ENCODE results near the gene DYSF. TPM values are rescaled to one million over a fixed set of nuclear protein-coding genes. Genes with fewer than 3 reads are reported as not detected.

Gene DYSF
- polyA plus RNA-seq, 1 donor (not counting 4 experiments of a cell fraction or from before 2014, with no cell fraction given) = 8.2 TPM

DNA sequence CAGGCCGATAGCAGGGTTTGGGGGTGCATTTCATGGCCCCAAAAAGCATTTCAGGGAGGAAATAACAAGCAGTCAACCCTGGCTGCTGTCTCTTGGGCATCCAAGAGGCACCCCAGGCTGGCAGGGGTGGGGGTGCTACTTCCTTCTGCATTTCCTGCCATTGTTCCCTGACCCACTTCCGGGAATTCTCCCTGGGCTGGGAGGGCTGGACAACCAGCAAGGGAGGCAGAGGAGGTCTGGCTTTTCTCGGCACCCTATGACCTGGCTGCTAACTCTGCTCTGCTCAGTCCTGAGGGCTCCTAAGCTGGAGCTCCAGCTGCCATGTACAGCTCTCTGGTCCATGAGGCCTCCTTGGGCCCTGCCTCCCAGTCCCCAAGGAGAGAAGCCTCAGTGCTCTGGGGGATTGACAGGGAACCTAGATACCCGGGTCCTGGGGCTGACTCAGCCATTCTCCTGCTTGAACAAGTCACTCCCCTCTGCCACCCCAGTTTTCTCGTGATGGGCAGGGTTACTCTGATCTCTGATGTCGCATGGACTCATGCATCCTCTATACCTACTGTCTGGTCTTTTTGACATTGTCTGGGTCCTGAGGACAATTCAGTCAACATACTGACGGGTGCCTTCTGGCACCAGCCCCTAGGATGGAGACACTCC, 47.2 kb downstream of the DYSF start:
- Histone ChIP-seq H3K4me1 (ENCODE audit: control insufficient read depth, extremely low read depth, insufficient read depth, low read length) (peaks cover 63% of the 10 kb centered on the region), H3K27me3 (ENCODE audit: control insufficient read depth, extremely low read depth, insufficient read depth, low read length) (no peaks in the 10 kb centered on the region), H3K4me3 (ENCODE audit: control insufficient read depth in 2 of 3, extremely low read depth in 1 of 3, insufficient read depth in 2 of 3, low read depth in 1 of 3, low read length in 3 of 3) (no peak overlapping the region), H3K9ac (ENCODE audit: control insufficient read depth, extremely low read depth, insufficient read depth, low read length) (no peak overlapping the region), H2AFZ (ENCODE audit: control insufficient read depth, low read length) (peak overlapping the region; percentile 1), H3K9me1 (ENCODE audit: control insufficient read depth, extremely low read depth, insufficient read depth, low read length) (no peaks in the 10 kb centered on the region), H3K9me3 (ENCODE audit: control insufficient read depth, low read depth, low read length) (peaks cover 1% of the 10 kb centered on the region), H3K27ac (ENCODE audit: control insufficient read depth, insufficient read depth, low read length) (peak overlapping the region; percentile 85), H3K36me3 (ENCODE audit: control insufficient read depth in 2 of 2, extremely low read depth in 1 of 2, insufficient read depth in 2 of 2, low read length in 2 of 2) (no peaks in the 10 kb centered on the region), H4K20me1 (ENCODE audit: control insufficient read depth, extremely low read depth, insufficient read depth, low read length) (no peaks in the 10 kb centered on the region), H3K79me2 (ENCODE audit: control insufficient read depth, insufficient read depth, low read length) (no peaks in the 10 kb centered on the region), H3K4me2 (ENCODE audit: control insufficient read depth, extremely low read depth, insufficient read depth, low read depth, low read length) (no peak overlapping the region)
- TF ChIP-seq CTCF (optimal IDR thresholded peaks at IDR 0.05 in 1 of 3, IDR thresholded peaks at IDR 0.05 in 1 of 3, conservative IDR thresholded peaks at IDR 0.05 in 1 of 3; ENCODE audit: extremely low read depth in 1 of 3, insufficient read depth in 2 of 3, low read length in 3 of 3) (no peak), EZH2 (IDR thresholded peaks at IDR 0.05; ENCODE audit: low read length) (no peak)
- dilution Hi-C loops (cut with MboI; ENCODE audit: extremely low pct_ligation_motif_present, low sequenced_read_pairs) = no loop called here
- peak; percentile 5 for FAIRE-seq
- DNase-seq (ENCODE audit: low read depth, low spot score) = no peak

GRCh38 chr2:71502941-71503738, 49.8 kb downstream of the DYSF start:
- FAIRE-seq = no peak

More at GRCh38 chr2:71502941-71503738, 49.8 kb downstream of the DYSF start:
- no peak for DNase-seq (ENCODE audit: low read depth, low spot score)
- Histone ChIP-seq H3K4me1 (ENCODE audit: control insufficient read depth, extremely low read depth, insufficient read depth, low read length) (peaks cover 49% of the 10 kb centered on the region), H3K27me3 (ENCODE audit: control insufficient read depth, extremely low read depth, insufficient read depth, low read length) (no peaks in the 10 kb centered on the region), H3K4me3 (ENCODE audit: control insufficient read depth in 2 of 3, extremely low read depth in 1 of 3, insufficient read depth in 2 of 3, low read depth in 1 of 3, low read length in 3 of 3) (no peak overlapping the region), H3K36me3 (ENCODE audit: control insufficient read depth in 2 of 2, extremely low read depth in 1 of 2, insufficient read depth in 2 of 2, low read length in 2 of 2) (no peaks in the 10 kb centered on the region), H2AFZ (ENCODE audit: control insufficient read depth, low read length) (peak overlapping the region; percentile 66), H4K20me1 (ENCODE audit: control insufficient read depth, extremely low read depth, insufficient read depth, low read length) (no peaks in the 10 kb centered on the region), H3K9ac (ENCODE audit: control insufficient read depth, extremely low read depth, insufficient read depth, low read length) (peak overlapping the region; percentile 45), H3K9me1 (ENCODE audit: control insufficient read depth, extremely low read depth, insufficient read depth, low read length) (no peaks in the 10 kb centered on the region), H3K9me3 (ENCODE audit: control insufficient read depth, low read depth, low read length) (no peaks in the 10 kb centered on the region), H3K27ac (ENCODE audit: control insufficient read depth, insufficient read depth, low read length) (peak overlapping the region; percentile 73), H3K79me2 (ENCODE audit: control insufficient read depth, insufficient read depth, low read length) (no peaks in the 10 kb centered on the region), H3K4me2 (ENCODE audit: control insufficient read depth, extremely low read depth, insufficient read depth, low read depth, low read length) (peak overlapping the region; percentile 30)
- dilution Hi-C loops (cut with MboI; ENCODE audit: extremely low pct_ligation_motif_present, low sequenced_read_pairs) = no loop called here
- no peak for TF ChIP-seq CTCF (optimal IDR thresholded peaks at IDR 0.05 in 1 of 3, IDR thresholded peaks at IDR 0.05 in 1 of 3, conservative IDR thresholded peaks at IDR 0.05 in 1 of 3; ENCODE audit: extremely low read depth in 1 of 3, insufficient read depth in 2 of 3, low read length in 3 of 3)
- no peak for TF ChIP-seq EZH2 (IDR thresholded peaks at IDR 0.05; ENCODE audit: low read length)

Data from keratinocyte (primary cell).